OCI-LY1 (cell line): Measurements from ENCODE around the gene TMCC2.

Source experiments
- EZH2 ChIP-seq: fragments of 200-600 bp; sonication (generic), shearing (Covaris generic); IDR thresholded peaks from 2 replicates; pipeline ENCODE4 v1.8.0; 2017; ENCODE audit warnings: borderline replicate concordance, mixed run types, mild to moderate bottlenecking, antibody characterized with exemption, low read length, moderate library complexity, mixed read lengths
- TF ChIP-seq, protein P1 (sequence below): fragments of 200-600 bp; sonication (generic), shearing (Covaris generic); IDR thresholded peaks from 2 replicates; pipeline ENCODE4 v1.5.1; 2017; ENCODE audit warnings: mild to moderate bottlenecking, antibody characterized with exemption, low read length, moderate library complexity, mixed read lengths

DNA sequence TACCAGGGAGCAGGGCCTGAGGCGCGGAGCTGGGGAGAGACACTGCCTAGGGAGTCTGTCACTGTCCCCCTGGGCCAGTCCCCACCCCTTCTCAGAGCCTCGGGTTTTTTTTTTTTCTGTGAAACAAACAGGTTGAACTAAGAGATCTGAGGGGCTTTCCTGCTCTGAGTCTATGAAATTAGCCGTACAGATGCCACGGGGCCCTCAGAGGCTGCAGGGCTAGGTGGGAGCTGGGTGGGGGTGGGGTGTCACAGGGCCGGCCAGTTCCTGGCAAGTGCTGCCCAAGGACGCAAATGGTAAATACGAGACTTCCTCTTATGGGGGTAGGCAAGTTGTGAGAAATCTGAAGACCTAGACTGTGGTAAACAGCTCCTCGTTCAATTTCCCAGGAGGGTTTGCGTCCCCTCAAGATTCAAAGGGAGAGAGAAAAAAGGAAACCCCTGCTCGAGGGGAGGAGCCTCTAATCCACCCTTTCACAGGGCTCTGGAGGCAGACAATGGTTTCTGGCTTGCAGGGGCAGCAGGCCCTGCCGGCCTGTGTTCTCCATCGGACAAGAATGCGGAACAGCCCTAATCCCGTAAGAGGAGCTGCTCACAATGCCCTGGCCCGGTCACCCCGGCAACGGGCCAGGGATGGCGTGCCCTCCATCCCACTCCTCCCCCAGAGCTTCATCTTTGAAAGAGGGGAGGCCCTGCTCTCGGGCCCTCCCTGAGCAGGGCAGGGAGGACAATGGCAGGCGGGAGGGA, 86.0 kb downstream of the TMCC2 start:
- TF ChIP-seq, protein P1, sequence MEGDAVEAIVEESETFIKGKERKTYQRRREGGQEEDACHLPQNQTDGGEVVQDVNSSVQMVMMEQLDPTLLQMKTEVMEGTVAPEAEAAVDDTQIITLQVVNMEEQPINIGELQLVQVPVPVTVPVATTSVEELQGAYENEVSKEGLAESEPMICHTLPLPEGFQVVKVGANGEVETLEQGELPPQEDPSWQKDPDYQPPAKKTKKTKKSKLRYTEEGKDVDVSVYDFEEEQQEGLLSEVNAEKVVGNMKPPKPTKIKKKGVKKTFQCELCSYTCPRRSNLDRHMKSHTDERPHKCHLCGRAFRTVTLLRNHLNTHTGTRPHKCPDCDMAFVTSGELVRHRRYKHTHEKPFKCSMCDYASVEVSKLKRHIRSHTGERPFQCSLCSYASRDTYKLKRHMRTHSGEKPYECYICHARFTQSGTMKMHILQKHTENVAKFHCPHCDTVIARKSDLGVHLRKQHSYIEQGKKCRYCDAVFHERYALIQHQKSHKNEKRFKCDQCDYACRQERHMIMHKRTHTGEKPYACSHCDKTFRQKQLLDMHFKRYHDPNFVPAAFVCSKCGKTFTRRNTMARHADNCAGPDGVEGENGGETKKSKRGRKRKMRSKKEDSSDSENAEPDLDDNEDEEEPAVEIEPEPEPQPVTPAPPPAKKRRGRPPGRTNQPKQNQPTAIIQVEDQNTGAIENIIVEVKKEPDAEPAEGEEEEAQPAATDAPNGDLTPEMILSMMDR, result no peak
- TF ChIP-seq EZH2, result no peak
